ENCODE results near the gene FHOD1.

FHOD1 gene

DNA sequence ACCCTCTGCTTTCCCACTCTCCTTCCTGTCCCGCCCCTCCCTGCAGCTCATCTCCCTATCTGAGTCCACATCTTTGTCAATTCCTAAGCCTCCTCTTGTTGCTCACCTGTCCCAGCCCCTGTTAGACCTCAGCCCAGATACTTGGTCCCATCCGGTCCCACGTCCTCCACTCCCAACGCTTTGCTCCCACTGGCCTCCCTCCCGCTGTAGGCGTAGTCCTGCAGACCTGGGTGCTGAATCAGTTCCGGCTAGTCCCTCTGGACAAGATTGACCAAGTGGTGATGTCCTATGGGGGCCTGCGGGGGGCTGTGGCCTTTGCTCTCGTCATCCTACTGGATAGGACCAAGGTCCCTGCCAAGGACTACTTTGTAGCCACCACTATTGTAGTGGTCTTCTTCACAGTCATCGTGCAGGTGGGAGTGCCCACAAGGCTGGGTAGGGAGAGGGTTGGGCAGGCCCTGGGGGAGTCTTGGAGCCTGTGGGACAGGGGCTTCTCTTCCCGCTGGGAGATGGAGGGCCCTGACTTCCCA, 9.5 kb upstream of the FHOD1 start:
- Histone ChIP-seq H3K27me3 (ENCODE audit: insufficient read depth, poor library complexity, severe bottlenecking) (no peaks in the 10 kb centered on the region), H3K4me3 (replicated peaks; ENCODE audit: insufficient read depth, low read length) (no peak overlapping the region), H3K27ac (replicated peaks) (no peak overlapping the region)
- TF ChIP-seq REST (IDR thresholded peaks at IDR 0.05; ENCODE audit: insufficient replicate concordance, low read depth) (no peak), POLR2AphosphoS5 (IDR thresholded peaks at IDR 0.05; ENCODE audit: low read depth) (no peak), GABPA (IDR thresholded peaks at IDR 0.05; ENCODE audit: low read depth) (no peak), SPI1 (IDR thresholded peaks at IDR 0.05; ENCODE audit: borderline replicate concordance, low read depth) (no peak)
- TF ChIP-seq, protein P1, sequence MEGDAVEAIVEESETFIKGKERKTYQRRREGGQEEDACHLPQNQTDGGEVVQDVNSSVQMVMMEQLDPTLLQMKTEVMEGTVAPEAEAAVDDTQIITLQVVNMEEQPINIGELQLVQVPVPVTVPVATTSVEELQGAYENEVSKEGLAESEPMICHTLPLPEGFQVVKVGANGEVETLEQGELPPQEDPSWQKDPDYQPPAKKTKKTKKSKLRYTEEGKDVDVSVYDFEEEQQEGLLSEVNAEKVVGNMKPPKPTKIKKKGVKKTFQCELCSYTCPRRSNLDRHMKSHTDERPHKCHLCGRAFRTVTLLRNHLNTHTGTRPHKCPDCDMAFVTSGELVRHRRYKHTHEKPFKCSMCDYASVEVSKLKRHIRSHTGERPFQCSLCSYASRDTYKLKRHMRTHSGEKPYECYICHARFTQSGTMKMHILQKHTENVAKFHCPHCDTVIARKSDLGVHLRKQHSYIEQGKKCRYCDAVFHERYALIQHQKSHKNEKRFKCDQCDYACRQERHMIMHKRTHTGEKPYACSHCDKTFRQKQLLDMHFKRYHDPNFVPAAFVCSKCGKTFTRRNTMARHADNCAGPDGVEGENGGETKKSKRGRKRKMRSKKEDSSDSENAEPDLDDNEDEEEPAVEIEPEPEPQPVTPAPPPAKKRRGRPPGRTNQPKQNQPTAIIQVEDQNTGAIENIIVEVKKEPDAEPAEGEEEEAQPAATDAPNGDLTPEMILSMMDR (IDR thresholded peaks at IDR 0.05; ENCODE audit: insufficient read depth, low read length), result no peak
- no peak for DNase-seq (ENCODE audit: low read depth in 1 of 2, low spot score in 1 of 2)

- TF ChIP-seq REST (IDR thresholded peaks at IDR 0.05; ENCODE audit: insufficient replicate concordance, low read depth), result no peak
- no peak for TF ChIP-seq SPI1 (IDR thresholded peaks at IDR 0.05; ENCODE audit: borderline replicate concordance, low read depth)
- no peak for TF ChIP-seq GABPA (IDR thresholded peaks at IDR 0.05; ENCODE audit: low read depth)
- TF ChIP-seq POLR2AphosphoS5 (IDR thresholded peaks at IDR 0.05; ENCODE audit: low read depth), result no peak
- TF ChIP-seq, protein P1 (IDR thresholded peaks at IDR 0.05; ENCODE audit: insufficient read depth, low read length), result no peak
- Histone ChIP-seq H3K27ac (replicated peaks) (no peak overlapping the region), H3K4me3 (replicated peaks; ENCODE audit: insufficient read depth, low read length) (no peak overlapping the region), H3K27me3 (ENCODE audit: insufficient read depth, poor library complexity, severe bottlenecking) (peaks cover under 1% of the 10 kb centered on the region)
- no peak for DNase-seq (ENCODE audit: low read depth in 1 of 2, low spot score in 1 of 2)
Measured at GRCh38 chr16:67255553-67256221, 8.4 kb upstream of the FHOD1 start.

GRCh38 chr16:67254801-67255552, 7.7 kb upstream of the FHOD1 start:
- no peak overlapping the region for H3K4me3 ChIP-seq (replicated peaks; ENCODE audit: insufficient read depth, low read length)
- TF ChIP-seq GABPA (IDR thresholded peaks at IDR 0.05; ENCODE audit: low read depth) (no peak), SPI1 (IDR thresholded peaks at IDR 0.05; ENCODE audit: borderline replicate concordance, low read depth) (no peak), POLR2AphosphoS5 (IDR thresholded peaks at IDR 0.05; ENCODE audit: low read depth) (no peak), REST (IDR thresholded peaks at IDR 0.05; ENCODE audit: insufficient replicate concordance, low read depth) (no peak)
- TF ChIP-seq, protein P1 (IDR thresholded peaks at IDR 0.05; ENCODE audit: insufficient read depth, low read length), result no peak
- no peak for DNase-seq (ENCODE audit: low read depth in 1 of 2, low spot score in 1 of 2)
- no peak overlapping the region for H3K27ac ChIP-seq (replicated peaks)
- H3K27me3 ChIP-seq (ENCODE audit: insufficient read depth, poor library complexity, severe bottlenecking), result peaks cover 4% of the 10 kb centered on the region

Data from HL-60 (cell line).